Type B pancreatic cell (in vitro differentiated cells): ENCODE measurements around the gene SPARCL1. TPM values are rescaled to one million over a fixed set of nuclear protein-coding genes. Genes with fewer than 3 reads are reported as not detected.

Source experiments
- DNase-seq: peaks from one replicate; pipeline ENCODE4 v3.0.0; 2021; ENCODE audit warnings: mixed read lengths; ENCODE audit not compliant: unreplicated experiment; ENCODE audit errors: extremely low spot score
- H3K27ac Mint-ChIP-seq: 2 replicates; pipeline ENCODE4 v1.8.0; 2021; ENCODE audit warnings: mild to moderate bottlenecking, mixed read lengths
- H3K27me3 Mint-ChIP-seq: 2 replicates; pipeline ENCODE4 v1.8.0; 2021; ENCODE audit warnings: mixed read lengths
- H3K36me3 Mint-ChIP-seq: 2 replicates; pipeline ENCODE4 v1.8.0; 2021; ENCODE audit warnings: mixed read lengths
- H3K4me1 Mint-ChIP-seq: one replicate; pipeline ENCODE4 v1.8.0; 2021; ENCODE audit warnings: mixed read lengths; ENCODE audit not compliant: unreplicated experiment
- H3K4me3 Mint-ChIP-seq: 2 replicates; pipeline ENCODE4 v1.8.0; 2021; ENCODE audit warnings: mild to moderate bottlenecking, mixed read lengths
- H3K9me3 Mint-ChIP-seq: 2 replicates; pipeline ENCODE4 v1.8.0; 2021; ENCODE audit warnings: mixed read lengths
- CTCF ChIP-seq: fragments of 200-600 bp; sonication (generic); conservative IDR thresholded peaks from 2 replicates; pipeline ENCODE4 v1.5.0; 2021; ENCODE audit warnings: antibody characterized with exemption, mild to moderate bottlenecking
- total RNA-seq: library from RNA; stranded (reverse); gene quantifications from 2 replicates; pipeline ENCODE4 v1.2.1, GENCODE V29; 2021; ENCODE audit warnings: low replicate concordance

The SPARCL1 gene
- total RNA-seq, 1 donor from 2014 or later = 11.2 TPM

GRCh38 chr4:87442889-87443288 lies 86.3 kb downstream of the SPARCL1 start:
- peaks cover 26% of the 10 kb centered on the region for H3K36me3 Mint-ChIP-seq
- H3K4me1 Mint-ChIP-seq = no peaks in the 10 kb centered on the region
- no peak overlapping the region for H3K4me3 Mint-ChIP-seq
- H3K27me3 Mint-ChIP-seq = no peaks in the 10 kb centered on the region
- TF ChIP-seq CTCF = no peak
- no peak for DNase-seq
- no peak overlapping the region for H3K27ac Mint-ChIP-seq
- no peaks in the 10 kb centered on the region for H3K9me3 Mint-ChIP-seq

- Mint-ChIP-seq H3K27ac (no peak overlapping the region), H3K4me3 (no peak overlapping the region), H3K4me1 (peaks cover 6% of the 10 kb centered on the region), H3K9me3 (no peaks in the 10 kb centered on the region), H3K27me3 (no peaks in the 10 kb centered on the region), H3K36me3 (peaks cover 16% of the 10 kb centered on the region)
- no peak for DNase-seq
- no peak for TF ChIP-seq CTCF
These were observed 95.8 kb downstream of the SPARCL1 start for GRCh38 chr4:87433342-87433741.

DNA sequence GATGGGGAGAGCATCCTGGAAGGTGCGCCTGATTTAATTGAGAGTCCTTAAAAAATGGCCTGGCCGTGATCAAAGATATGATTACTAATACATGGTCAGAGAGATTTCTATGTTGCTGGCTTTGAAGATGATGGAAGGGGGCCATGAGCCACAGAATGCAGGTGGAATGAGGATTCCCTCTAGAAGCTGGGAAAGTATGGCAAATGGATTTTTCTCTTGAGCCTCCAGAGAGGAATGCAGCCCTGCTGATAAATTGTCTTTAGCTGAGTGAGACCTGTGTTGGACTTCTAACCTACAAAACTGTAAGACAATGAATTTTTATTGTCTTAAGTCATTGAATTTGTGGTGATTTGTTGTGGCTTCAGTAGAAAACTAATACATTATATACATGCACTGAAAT lies 99.1 kb downstream of the SPARCL1 start:
- no peak overlapping the region for H3K4me3 Mint-ChIP-seq

DNA sequence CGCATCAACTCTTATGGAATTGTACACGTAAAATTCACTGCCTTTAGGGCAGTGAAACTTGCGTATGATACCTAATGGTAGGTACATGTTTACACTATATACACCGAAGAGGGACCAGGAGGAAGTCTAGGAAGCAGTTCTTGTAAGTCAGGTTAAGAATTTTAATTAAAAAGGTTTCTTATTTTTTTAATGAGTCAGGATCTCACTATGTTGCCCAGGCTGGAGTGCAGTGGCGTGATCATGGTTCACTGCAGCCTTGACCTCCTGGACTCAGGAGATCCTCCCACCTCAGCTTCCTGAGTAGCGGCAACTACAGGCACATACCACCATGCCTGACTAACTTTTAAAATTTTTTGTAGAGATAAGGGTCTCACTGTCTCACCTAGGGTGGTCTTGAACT lies 100.2 kb downstream of the SPARCL1 start:
- Mint-ChIP-seq H3K4me3 (no peak overlapping the region), H3K27me3 (no peaks in the 10 kb centered on the region), H3K4me1 (peaks cover 17% of the 10 kb centered on the region), H3K36me3 (peaks cover 10% of the 10 kb centered on the region), H3K9me3 (no peaks in the 10 kb centered on the region), H3K27ac (no peak overlapping the region)
- no peak for DNase-seq
- TF ChIP-seq CTCF = no peak

More for the DNA sequence above, 99.1 kb downstream of the SPARCL1 start:
- H3K36me3 Mint-ChIP-seq = peaks cover 10% of the 10 kb centered on the region
- no peak for TF ChIP-seq CTCF
- H3K4me1 Mint-ChIP-seq = peaks cover 12% of the 10 kb centered on the region
- DNase-seq = no peak
- no peak overlapping the region for H3K27ac Mint-ChIP-seq
- H3K27me3 Mint-ChIP-seq = no peaks in the 10 kb centered on the region
- no peaks in the 10 kb centered on the region for H3K9me3 Mint-ChIP-seq

DNA sequence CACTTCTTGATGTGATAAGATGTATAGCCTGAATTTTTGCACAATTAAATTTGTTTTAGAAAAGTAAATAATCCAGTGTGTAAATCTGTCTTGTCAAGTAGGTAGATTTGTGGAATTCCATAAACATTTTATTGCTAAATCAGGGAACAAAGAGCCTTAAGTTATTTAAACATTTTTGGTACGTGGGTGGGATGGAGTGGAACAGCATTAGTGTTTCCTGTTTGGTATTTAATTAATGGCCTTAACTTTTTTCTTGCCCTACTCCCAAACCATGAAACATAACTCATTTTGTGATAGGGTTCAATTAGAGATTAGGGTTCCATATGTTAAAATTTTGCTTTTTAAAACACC lies 101.7 kb downstream of the SPARCL1 start:
- DNase-seq = no peak
- peaks cover 10% of the 10 kb centered on the region for H3K36me3 Mint-ChIP-seq
- H3K27ac Mint-ChIP-seq = no peak overlapping the region
- H3K27me3 Mint-ChIP-seq = no peaks in the 10 kb centered on the region
- H3K4me1 Mint-ChIP-seq = peaks cover 19% of the 10 kb centered on the region
- no peak for TF ChIP-seq CTCF
- H3K4me3 Mint-ChIP-seq = no peak overlapping the region
- H3K9me3 Mint-ChIP-seq = no peaks in the 10 kb centered on the region

- Mint-ChIP-seq H3K4me1 (peaks cover 20% of the 10 kb centered on the region), H3K4me3 (no peak overlapping the region), H3K9me3 (no peaks in the 10 kb centered on the region), H3K27me3 (no peaks in the 10 kb centered on the region), H3K27ac (no peak overlapping the region), H3K36me3 (peaks cover 10% of the 10 kb centered on the region)
- no peak for DNase-seq
- no peak for TF ChIP-seq CTCF
These were observed 102.2 kb downstream of the SPARCL1 start for GRCh38 chr4:87426865-87427517.
